GM23338 (cell line): ENCODE results near the gene RAPGEF5. TPM values are rescaled to one million over a fixed set of nuclear protein-coding genes. Genes with fewer than 3 reads are reported as not detected.

ENCODE experiments used
- ATAC-seq: fragments of 200-7000 bp; cut with Tn5 transposase; 3 replicates; pipeline ENCODE4 v1.9.1; 2020
- DNase-seq: peaks from one replicate; pipeline ENCODE4 v3.0.0-alpha.2; 2015; ENCODE audit warnings: low spot score
- H2AFZ ChIP-seq: fragments of 200-600 bp; sonication (generic); 2 replicates; pipeline ENCODE4 v1.8.0; 2016; ENCODE audit warnings: antibody characterized with exemption, mild to moderate bottlenecking, moderate library complexity
- H3F3A ChIP-seq: fragments of 200-600 bp; sonication (generic); replicated peaks from 2 replicates; pipeline ENCODE4 v1.8.0; 2017; ENCODE audit warnings: antibody characterized with exemption, mixed run types, low read depth
- H3K27ac ChIP-seq: fragments of 200-600 bp; sonication (generic); 2 replicates; pipeline ENCODE4 v1.6.1; 2016; ENCODE audit warnings: low read depth
- H3K27me3 ChIP-seq: fragments of 200-600 bp; sonication (generic); 2 replicates; pipeline ENCODE4 v1.8.0; 2016; ENCODE audit warnings: mild to moderate bottlenecking, mixed run types, moderate library complexity; ENCODE audit not compliant: insufficient read depth
- H3K36me3 ChIP-seq: fragments of 200-600 bp; sonication (generic); 2 replicates; pipeline ENCODE4 v1.8.0; 2016; ENCODE audit warnings: mild to moderate bottlenecking; ENCODE audit not compliant: insufficient read depth
- H3K4me1 ChIP-seq: fragments of 200-600 bp; sonication (generic); 2 replicates; pipeline ENCODE4 v1.8.0; 2016; ENCODE audit warnings: mild to moderate bottlenecking, moderate library complexity; ENCODE audit not compliant: insufficient read depth
- H3K4me2 ChIP-seq: fragments of 200-600 bp; sonication (generic); 2 replicates; pipeline ENCODE4 v1.7.1; 2017; ENCODE audit warnings: mixed run types
- H3K4me3 ChIP-seq: fragments of 200-600 bp; sonication (generic); 2 replicates; pipeline ENCODE4 v1.6.1; 2016; ENCODE audit warnings: mixed run types
- H3K79me2 ChIP-seq: fragments of 200-600 bp; sonication (generic); replicated peaks from 2 replicates; pipeline ENCODE4 v1.8.0; 2017; ENCODE audit warnings: mild to moderate bottlenecking; ENCODE audit not compliant: insufficient read depth
- H3K9me2 ChIP-seq: fragments of 200-600 bp; sonication (generic); 2 replicates; pipeline ENCODE4 v1.8.0; 2017; ENCODE audit not compliant: insufficient read depth
- H4K20me1 ChIP-seq: fragments of 200-600 bp; sonication (generic); replicated peaks from 2 replicates; pipeline ENCODE4 v1.8.0; 2017; ENCODE audit warnings: mild to moderate bottlenecking; ENCODE audit not compliant: insufficient read depth
- H3K27ac Mint-ChIP-seq: 2 replicates; pipeline ENCODE4 v1.8.0; 2020; ENCODE audit warnings: inconsistent platforms, mild to moderate bottlenecking, moderate library complexity, mixed read lengths
- H3K27me3 Mint-ChIP-seq: 3 replicates; pipeline ENCODE4 v1.8.0; 2022; ENCODE audit warnings: low read depth, mild to moderate bottlenecking, moderate library complexity, mixed read lengths, inconsistent platforms; ENCODE audit not compliant: insufficient read depth, poor library complexity
- H3K36me3 Mint-ChIP-seq: 3 replicates; pipeline ENCODE4 v1.8.0; 2021; ENCODE audit warnings: low read depth, mild to moderate bottlenecking, inconsistent platforms, moderate library complexity, mixed read lengths
- H3K4me1 Mint-ChIP-seq: 3 replicates; pipeline ENCODE4 v1.8.0; 2020; ENCODE audit warnings: mild to moderate bottlenecking, inconsistent platforms, mixed read lengths
- H3K4me3 Mint-ChIP-seq: 3 replicates; pipeline ENCODE4 v1.8.0; 2021; ENCODE audit warnings: moderate library complexity, mild to moderate bottlenecking, inconsistent platforms, mixed read lengths
- H3K9me3 Mint-ChIP-seq: 3 replicates; pipeline ENCODE4 v1.8.0; 2020; ENCODE audit warnings: moderate library complexity, mild to moderate bottlenecking, inconsistent platforms, mixed read lengths
- CREB1 ChIP-seq: fragments of 250-450 bp; sonication (Bioruptor Pico); IDR thresholded peaks from 2 replicates; pipeline ENCODE4 v1.5.0; 2020; ENCODE audit warnings: low read depth, mild to moderate bottlenecking, moderate library complexity
- EZH2 ChIP-seq: fragments of 200-600 bp; sonication (generic); IDR thresholded peaks from one replicate; pipeline ENCODE4 v1.8.0; 2017; ENCODE audit warnings: antibody characterized with exemption, mild to moderate bottlenecking, low read depth; ENCODE audit not compliant: unreplicated experiment
- EZH2phosphoT487 ChIP-seq: fragments of 200-600 bp; sonication (generic); IDR thresholded peaks from one replicate; pipeline ENCODE4 v1.8.1; 2018; ENCODE audit warnings: antibody characterized with exemption; ENCODE audit not compliant: unreplicated experiment
- JUNB ChIP-seq: IDR thresholded peaks from one replicate; pipeline ENCODE4 v1.6.1; 2016; ENCODE audit warnings: antibody characterized with exemption; ENCODE audit not compliant: unreplicated experiment
- NANOG ChIP-seq: IDR thresholded peaks from 2 replicates; pipeline ENCODE4 v1.6.1; 2016; ENCODE audit warnings: antibody characterized with exemption, borderline replicate concordance
- POLR2AphosphoS5 ChIP-seq: IDR thresholded peaks from 2 replicates; pipeline ENCODE4 v1.6.1; 2016; ENCODE audit warnings: antibody characterized with exemption, low read depth
- STAT1 ChIP-seq: IDR thresholded peaks from one replicate; pipeline ENCODE4 v1.6.1; 2016; ENCODE audit warnings: antibody characterized with exemption; ENCODE audit not compliant: unreplicated experiment
- ZNF114 ChIP-seq: fragments of 250-450 bp; sonication (Bioruptor Pico); IDR thresholded peaks from 2 replicates; pipeline ENCODE4 v1.5.0; 2020; ENCODE audit warnings: mild to moderate bottlenecking, moderate library complexity
- ZNF331 ChIP-seq: fragments of 250-450 bp; sonication (Bioruptor Pico); IDR thresholded peaks from 2 replicates; pipeline ENCODE4 v1.5.0; 2020; ENCODE audit warnings: low read depth, mild to moderate bottlenecking, moderate library complexity
- polyA plus RNA-seq: library from polyadenylated mRNA; unstranded; fragments of >200 nt; fragmentation: Nextera tagmentation; extraction: Ambion mirVana; gene quantifications from 2 replicates; pipeline ENCODE4 v1.2.1, GENCODE V29; 2016
- total RNA-seq: library from RNA; depleted of rRNA; stranded (reverse); fragments of >200 nt; shearing (Covaris generic); gene quantifications from 2 replicates; pipeline ENCODE4 v1.2.3, GENCODE V29; 2014
- TF ChIP-seq, protein P1 (sequence below): IDR thresholded peaks from one replicate; pipeline ENCODE4 v1.6.1; 2018; ENCODE audit warnings: antibody characterized with exemption; ENCODE audit not compliant: unreplicated experiment
- TF ChIP-seq, protein P2 (sequence below): fragments of 250-450 bp; sonication (Bioruptor Pico); IDR thresholded peaks from 2 replicates; pipeline ENCODE4 v1.5.0; 2020; ENCODE audit warnings: mild to moderate bottlenecking, moderate library complexity
- TF ChIP-seq, protein P3 (sequence below): IDR thresholded peaks from 2 replicates; pipeline ENCODE4 v1.6.1; 2016; ENCODE audit warnings: antibody characterized with exemption
- TF ChIP-seq, protein P4 (sequence below), 2 experiments: fragments of 200-600 bp in 1 of 2; sonication (generic) in 1 of 2; conservative IDR thresholded peaks; 2 replicates each; pipeline versions ENCODE4 v1.5.1 to v1.6.1; 2016 to 2017; ENCODE audit warnings: antibody characterized with exemption in 2 of 2, low read depth in 2 of 2, mild to moderate bottlenecking in 2 of 2, moderate library complexity in 1 of 2

RAPGEF5 gene
- total and polyA plus RNA-seq, 2 experiments from 2014 or later = 6.3 to 13.1 TPM

DNA sequence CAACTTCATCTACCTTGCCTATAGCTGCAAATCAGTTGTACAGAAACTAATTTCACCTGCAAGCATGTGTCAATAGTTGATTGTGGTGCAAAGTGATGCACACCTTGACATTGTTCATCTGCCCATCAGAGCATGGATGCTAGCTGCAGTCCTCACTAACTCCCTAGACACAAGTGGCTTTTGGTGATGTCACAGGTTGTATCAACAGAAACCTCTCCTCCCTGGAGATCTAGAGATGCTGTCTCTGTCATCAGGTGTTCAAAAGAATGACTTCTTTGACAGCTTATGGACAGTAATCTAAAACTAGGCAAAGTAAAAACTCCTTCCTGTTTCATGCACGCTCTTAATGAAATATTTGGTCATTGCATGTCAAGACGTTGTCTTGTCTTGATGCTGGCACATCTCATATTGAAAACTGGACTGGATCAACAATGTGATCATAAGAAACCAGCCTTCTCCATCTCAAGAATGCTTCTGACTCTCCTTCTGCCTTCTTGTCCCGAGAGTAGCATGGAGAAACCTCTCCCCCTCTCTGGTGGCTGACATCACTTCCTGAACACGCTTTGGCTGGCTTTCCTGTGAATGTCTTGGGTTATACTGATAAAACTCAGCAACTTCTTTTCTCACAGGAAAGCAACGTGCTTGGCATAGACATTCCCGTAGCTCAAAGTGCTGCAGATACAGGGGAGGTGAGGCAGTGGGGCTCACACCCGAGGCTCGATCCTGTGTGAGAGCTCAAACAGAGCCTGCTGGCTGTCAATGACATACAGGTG, 235.1 kb downstream of the RAPGEF5 start:
- no peak for ATAC-seq
- H3K4me3 Mint-ChIP-seq = no peak overlapping the region
- Histone ChIP-seq H3K4me3 (no peak overlapping the region), H3K4me2 (no peak overlapping the region), H3K27me3 (no peaks in the 10 kb centered on the region), H4K20me1 (no peaks in the 10 kb centered on the region), H2AFZ (no peak overlapping the region), H3K36me3 (0 out of 2 replicates have a peak, but pooled peaks cover 4% of the 10 kb centered on the region), H3K79me2 (no peaks in the 10 kb centered on the region), H3K27ac (no peak overlapping the region), H3K4me1 (0 out of 2 replicates have a peak, but pooled peaks cover 6% of the 10 kb centered on the region), H3F3A (no peaks in the 10 kb centered on the region), H3K9me2 (no peaks in the 10 kb centered on the region; the same call in 1 of the 2 replicates)
- H3K27me3 Mint-ChIP-seq = no peaks in the 10 kb centered on the region
- TF ChIP-seq NANOG (no peak), STAT1 (no peak), EZH2 (no peak), POLR2AphosphoS5 (no peak), CREB1 (CRISPR knock-in tag) (no peak), EZH2phosphoT487 (no peak), ZNF331 (no peak), ZNF114 (CRISPR knock-in tag) (no peak), JUNB (no peak)
- TF ChIP-seq, protein P1, sequence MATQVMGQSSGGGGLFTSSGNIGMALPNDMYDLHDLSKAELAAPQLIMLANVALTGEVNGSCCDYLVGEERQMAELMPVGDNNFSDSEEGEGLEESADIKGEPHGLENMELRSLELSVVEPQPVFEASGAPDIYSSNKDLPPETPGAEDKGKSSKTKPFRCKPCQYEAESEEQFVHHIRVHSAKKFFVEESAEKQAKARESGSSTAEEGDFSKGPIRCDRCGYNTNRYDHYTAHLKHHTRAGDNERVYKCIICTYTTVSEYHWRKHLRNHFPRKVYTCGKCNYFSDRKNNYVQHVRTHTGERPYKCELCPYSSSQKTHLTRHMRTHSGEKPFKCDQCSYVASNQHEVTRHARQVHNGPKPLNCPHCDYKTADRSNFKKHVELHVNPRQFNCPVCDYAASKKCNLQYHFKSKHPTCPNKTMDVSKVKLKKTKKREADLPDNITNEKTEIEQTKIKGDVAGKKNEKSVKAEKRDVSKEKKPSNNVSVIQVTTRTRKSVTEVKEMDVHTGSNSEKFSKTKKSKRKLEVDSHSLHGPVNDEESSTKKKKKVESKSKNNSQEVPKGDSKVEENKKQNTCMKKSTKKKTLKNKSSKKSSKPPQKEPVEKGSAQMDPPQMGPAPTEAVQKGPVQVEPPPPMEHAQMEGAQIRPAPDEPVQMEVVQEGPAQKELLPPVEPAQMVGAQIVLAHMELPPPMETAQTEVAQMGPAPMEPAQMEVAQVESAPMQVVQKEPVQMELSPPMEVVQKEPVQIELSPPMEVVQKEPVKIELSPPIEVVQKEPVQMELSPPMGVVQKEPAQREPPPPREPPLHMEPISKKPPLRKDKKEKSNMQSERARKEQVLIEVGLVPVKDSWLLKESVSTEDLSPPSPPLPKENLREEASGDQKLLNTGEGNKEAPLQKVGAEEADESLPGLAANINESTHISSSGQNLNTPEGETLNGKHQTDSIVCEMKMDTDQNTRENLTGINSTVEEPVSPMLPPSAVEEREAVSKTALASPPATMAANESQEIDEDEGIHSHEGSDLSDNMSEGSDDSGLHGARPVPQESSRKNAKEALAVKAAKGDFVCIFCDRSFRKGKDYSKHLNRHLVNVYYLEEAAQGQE = no peak
- TF ChIP-seq, protein P2, sequence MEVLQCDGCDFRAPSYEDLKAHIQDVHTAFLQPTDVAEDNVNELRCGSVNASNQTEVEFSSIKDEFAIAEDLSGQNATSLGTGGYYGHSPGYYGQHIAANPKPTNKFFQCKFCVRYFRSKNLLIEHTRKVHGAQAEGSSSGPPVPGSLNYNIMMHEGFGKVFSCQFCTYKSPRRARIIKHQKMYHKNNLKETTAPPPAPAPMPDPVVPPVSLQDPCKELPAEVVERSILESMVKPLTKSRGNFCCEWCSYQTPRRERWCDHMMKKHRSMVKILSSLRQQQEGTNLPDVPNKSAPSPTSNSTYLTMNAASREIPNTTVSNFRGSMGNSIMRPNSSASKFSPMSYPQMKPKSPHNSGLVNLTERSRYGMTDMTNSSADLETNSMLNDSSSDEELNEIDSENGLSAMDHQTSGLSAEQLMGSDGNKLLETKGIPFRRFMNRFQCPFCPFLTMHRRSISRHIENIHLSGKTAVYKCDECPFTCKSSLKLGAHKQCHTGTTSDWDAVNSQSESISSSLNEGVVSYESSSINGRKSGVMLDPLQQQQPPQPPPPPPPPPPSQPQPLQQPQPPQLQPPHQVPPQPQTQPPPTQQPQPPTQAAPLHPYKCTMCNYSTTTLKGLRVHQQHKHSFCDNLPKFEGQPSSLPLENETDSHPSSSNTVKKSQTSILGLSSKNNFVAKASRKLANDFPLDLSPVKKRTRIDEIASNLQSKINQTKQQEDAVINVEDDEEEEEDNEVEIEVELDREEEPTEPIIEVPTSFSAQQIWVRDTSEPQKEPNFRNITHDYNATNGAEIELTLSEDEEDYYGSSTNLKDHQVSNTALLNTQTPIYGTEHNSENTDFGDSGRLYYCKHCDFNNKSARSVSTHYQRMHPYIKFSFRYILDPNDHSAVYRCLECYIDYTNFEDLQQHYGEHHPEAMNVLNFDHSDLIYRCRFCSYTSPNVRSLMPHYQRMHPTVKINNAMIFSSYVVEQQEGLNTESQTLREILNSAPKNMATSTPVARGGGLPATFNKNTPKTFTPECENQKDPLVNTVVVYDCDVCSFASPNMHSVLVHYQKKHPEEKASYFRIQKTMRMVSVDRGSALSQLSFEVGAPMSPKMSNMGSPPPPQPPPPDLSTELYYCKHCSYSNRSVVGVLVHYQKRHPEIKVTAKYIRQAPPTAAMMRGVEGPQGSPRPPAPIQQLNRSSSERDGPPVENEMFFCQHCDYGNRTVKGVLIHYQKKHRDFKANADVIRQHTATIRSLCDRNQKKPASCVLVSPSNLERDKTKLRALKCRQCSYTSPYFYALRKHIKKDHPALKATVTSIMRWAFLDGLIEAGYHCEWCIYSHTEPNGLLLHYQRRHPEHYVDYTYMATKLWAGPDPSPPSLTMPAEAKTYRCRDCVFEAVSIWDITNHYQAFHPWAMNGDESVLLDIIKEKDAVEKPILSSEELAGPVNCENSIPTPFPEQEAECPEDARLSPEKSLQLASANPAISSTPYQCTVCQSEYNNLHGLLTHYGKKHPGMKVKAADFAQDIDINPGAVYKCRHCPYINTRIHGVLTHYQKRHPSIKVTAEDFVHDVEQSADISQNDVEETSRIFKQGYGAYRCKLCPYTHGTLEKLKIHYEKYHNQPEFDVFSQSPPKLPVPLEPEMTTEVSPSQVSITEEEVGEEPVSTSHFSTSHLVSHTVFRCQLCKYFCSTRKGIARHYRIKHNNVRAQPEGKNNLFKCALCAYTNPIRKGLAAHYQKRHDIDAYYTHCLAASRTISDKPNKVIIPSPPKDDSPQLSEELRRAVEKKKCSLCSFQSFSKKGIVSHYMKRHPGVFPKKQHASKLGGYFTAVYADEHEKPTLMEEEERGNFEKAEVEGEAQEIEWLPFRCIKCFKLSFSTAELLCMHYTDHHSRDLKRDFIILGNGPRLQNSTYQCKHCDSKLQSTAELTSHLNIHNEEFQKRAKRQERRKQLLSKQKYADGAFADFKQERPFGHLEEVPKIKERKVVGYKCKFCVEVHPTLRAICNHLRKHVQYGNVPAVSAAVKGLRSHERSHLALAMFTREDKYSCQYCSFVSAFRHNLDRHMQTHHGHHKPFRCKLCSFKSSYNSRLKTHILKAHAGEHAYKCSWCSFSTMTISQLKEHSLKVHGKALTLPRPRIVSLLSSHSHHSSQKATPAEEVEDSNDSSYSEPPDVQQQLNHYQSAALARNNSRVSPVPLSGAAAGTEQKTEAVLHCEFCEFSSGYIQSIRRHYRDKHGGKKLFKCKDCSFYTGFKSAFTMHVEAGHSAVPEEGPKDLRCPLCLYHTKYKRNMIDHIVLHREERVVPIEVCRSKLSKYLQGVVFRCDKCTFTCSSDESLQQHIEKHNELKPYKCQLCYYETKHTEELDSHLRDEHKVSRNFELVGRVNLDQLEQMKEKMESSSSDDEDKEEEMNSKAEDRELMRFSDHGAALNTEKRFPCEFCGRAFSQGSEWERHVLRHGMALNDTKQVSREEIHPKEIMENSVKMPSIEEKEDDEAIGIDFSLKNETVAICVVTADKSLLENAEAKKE (CRISPR knock-in tag) = no peak
- TF ChIP-seq, protein P3, sequence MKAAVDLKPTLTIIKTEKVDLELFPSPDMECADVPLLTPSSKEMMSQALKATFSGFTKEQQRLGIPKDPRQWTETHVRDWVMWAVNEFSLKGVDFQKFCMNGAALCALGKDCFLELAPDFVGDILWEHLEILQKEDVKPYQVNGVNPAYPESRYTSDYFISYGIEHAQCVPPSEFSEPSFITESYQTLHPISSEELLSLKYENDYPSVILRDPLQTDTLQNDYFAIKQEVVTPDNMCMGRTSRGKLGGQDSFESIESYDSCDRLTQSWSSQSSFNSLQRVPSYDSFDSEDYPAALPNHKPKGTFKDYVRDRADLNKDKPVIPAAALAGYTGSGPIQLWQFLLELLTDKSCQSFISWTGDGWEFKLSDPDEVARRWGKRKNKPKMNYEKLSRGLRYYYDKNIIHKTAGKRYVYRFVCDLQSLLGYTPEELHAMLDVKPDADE = no peak
- TF ChIP-seq, protein P4, sequence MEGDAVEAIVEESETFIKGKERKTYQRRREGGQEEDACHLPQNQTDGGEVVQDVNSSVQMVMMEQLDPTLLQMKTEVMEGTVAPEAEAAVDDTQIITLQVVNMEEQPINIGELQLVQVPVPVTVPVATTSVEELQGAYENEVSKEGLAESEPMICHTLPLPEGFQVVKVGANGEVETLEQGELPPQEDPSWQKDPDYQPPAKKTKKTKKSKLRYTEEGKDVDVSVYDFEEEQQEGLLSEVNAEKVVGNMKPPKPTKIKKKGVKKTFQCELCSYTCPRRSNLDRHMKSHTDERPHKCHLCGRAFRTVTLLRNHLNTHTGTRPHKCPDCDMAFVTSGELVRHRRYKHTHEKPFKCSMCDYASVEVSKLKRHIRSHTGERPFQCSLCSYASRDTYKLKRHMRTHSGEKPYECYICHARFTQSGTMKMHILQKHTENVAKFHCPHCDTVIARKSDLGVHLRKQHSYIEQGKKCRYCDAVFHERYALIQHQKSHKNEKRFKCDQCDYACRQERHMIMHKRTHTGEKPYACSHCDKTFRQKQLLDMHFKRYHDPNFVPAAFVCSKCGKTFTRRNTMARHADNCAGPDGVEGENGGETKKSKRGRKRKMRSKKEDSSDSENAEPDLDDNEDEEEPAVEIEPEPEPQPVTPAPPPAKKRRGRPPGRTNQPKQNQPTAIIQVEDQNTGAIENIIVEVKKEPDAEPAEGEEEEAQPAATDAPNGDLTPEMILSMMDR (conservative IDR thresholded peaks at IDR 0.05; ENCODE audit: low read depth in 2 of 2) = no peak
- H3K36me3 Mint-ChIP-seq = no peaks in the 10 kb centered on the region; the same call in 2 of the 3 replicates
- peaks cover 24% of the 10 kb centered on the region for H3K4me1 Mint-ChIP-seq
- no peak for DNase-seq
- no peaks in the 10 kb centered on the region for H3K9me3 Mint-ChIP-seq
- H3K27ac Mint-ChIP-seq = no peak overlapping the region
